ENCODE data around the gene PTGDS. TPM values are rescaled to one million over a fixed set of nuclear protein-coding genes. Genes with fewer than 3 reads are reported as not detected.
A peak's percentile ranks its signal among the peaks of the same experiment; 100 is the strongest.

The PTGDS gene
- total RNA-seq, 1 donor from 2014 or later: 225 TPM

GRCh38 chr9:137018761-137019559 lies 41.7 kb downstream of the PTGDS start:
- Histone ChIP-seq H3K4me3 (no peak overlapping the region), H3K36me3 (peaks cover 32% of the 10 kb centered on the region), H3K27ac (no peak overlapping the region), H3K27me3 (ENCODE audit: low read depth) (no peaks in the 10 kb centered on the region), H3K9me3 (no peaks in the 10 kb centered on the region), H3K4me1 (no peaks in the 10 kb centered on the region)
- intact Hi-C loops (cut with DNase I): no loop called here
- TF ChIP-seq CTCF (IDR thresholded peaks at IDR 0.05): no peak
- no peak for DNase-seq
- no peak for ATAC-seq

DNA sequence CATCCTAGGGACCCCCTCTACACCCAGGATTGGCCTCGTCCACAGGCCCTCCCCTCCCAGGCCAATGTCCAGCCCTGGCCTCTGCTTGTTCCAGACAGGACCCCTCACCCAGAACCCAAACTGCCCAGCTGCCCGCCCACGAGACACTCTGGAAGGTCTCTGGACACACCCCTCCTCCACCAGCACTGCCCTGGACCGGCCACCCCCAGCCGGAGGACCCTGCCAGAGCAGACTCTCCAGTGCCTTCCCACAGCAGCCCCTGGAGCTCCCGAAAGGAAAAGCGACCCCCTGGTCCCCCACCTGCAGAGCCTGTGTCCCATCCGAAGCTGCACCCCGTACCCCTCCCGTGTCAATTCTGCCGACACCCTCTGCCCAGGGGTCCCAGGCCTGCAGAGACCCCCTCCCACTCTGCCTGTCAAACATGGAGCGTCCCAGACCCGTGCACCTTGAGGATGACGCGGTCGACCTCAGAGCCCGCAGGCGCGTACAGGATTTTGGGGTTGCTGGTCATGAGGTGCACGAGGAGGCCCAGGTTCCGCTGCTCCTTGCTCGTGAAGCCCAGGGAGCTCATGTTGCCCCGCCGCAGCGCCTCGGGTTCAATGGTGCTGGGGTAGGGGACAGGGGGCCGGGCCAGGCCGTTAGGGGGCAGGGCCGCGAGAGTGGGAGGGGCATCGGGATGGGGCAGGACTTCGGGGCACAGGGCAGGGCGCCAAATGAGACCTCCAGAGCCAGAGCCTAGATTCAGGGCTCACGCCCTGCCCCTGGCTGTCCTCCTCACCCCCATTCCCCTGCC lies 42.8 kb downstream of the PTGDS start:
- no peak for DNase-seq

GRCh38 chr9:137020771-137021567 lies 43.7 kb downstream of the PTGDS start:
- no peak for DNase-seq
- no peak for ATAC-seq
- no peak for TF ChIP-seq CTCF (IDR thresholded peaks at IDR 0.05)
- Histone ChIP-seq H3K27ac (no peak overlapping the region), H3K4me3 (no peak overlapping the region), H3K27me3 (ENCODE audit: low read depth) (no peaks in the 10 kb centered on the region), H3K4me1 (peaks cover 3% of the 10 kb centered on the region), H3K9me3 (no peaks in the 10 kb centered on the region), H3K36me3 (peaks cover 24% of the 10 kb centered on the region)
- intact Hi-C loops (cut with DNase I): no loop called here

More for the DNA sequence above, 42.8 kb downstream of the PTGDS start:
- Histone ChIP-seq H3K4me1 (no peaks in the 10 kb centered on the region), H3K4me3 (no peak overlapping the region), H3K36me3 (peaks cover 32% of the 10 kb centered on the region), H3K9me3 (no peaks in the 10 kb centered on the region), H3K27me3 (ENCODE audit: low read depth) (no peaks in the 10 kb centered on the region), H3K27ac (no peak overlapping the region)
- no peak for ATAC-seq
- intact Hi-C loops (cut with DNase I): no loop called here
- no peak for TF ChIP-seq CTCF (IDR thresholded peaks at IDR 0.05)

DNA sequence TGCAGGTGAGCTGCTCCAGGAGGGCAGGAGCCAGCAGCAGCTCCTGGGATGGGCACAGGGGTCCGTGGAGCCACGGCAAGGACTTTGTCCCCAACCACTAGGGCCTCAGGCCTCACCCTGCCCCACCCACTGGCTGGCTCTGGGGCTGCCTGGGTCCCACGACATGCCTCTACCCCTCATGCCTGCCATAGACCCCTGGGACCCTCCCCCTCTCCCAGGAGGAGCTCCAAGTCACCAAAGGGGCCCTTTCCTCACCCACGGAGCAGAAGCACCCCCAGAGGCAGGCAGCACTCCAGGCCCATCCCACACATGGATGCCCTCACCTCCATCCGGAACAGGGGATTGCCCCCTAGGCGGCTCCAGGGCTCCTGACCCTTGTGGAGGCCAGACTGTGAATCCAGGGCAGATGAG lies 44.3 kb downstream of the PTGDS start:
- peaks cover 18% of the 10 kb centered on the region for H3K36me3 ChIP-seq
- intact Hi-C loops (cut with DNase I): no loop called here
- DNase-seq (no peak), ATAC-seq (no peak)
- H3K27me3 ChIP-seq (ENCODE audit: low read depth): no peaks in the 10 kb centered on the region
- H3K27ac ChIP-seq: no peak overlapping the region
- H3K4me3 ChIP-seq: no peak overlapping the region
- peaks cover 9% of the 10 kb centered on the region for H3K4me1 ChIP-seq
- TF ChIP-seq CTCF (IDR thresholded peaks at IDR 0.05): no peak
- H3K9me3 ChIP-seq: no peaks in the 10 kb centered on the region

GRCh38 chr9:137021979-137022661 lies 44.8 kb downstream of the PTGDS start:
- Histone ChIP-seq H3K4me1 (peaks cover 14% of the 10 kb centered on the region), H3K27me3 (ENCODE audit: low read depth) (no peaks in the 10 kb centered on the region), H3K4me3 (no peak overlapping the region), H3K27ac (no peak overlapping the region), H3K36me3 (peaks cover 12% of the 10 kb centered on the region), H3K9me3 (no peaks in the 10 kb centered on the region)
- no peak for TF ChIP-seq CTCF (IDR thresholded peaks at IDR 0.05)
- ATAC-seq (peak; percentile 45 to 57), DNase-seq (peak; percentile 73)
- intact Hi-C loops (cut with DNase I): no loop called here

All from lower lobe of right lung (tissue), 2 donors.